ENCODE measurements around the gene TRIM41. TPM values are rescaled to one million over a fixed set of nuclear protein-coding genes. Genes with fewer than 3 reads are reported as not detected.

TRIM41 gene
- polyA plus RNA-seq, 1 donor (not counting 4 experiments of a cell fraction or from before 2014, with no cell fraction given), result 13.4 TPM

- H3K9ac ChIP-seq (ENCODE audit: control insufficient read depth, extremely low read depth, insufficient read depth, low read length), result peak overlapping the region; percentile 98
- H3K9me3 ChIP-seq (ENCODE audit: control insufficient read depth, low read depth, low read length), result peaks cover 2% of the 10 kb centered on the region
- no peaks in the 10 kb centered on the region for H4K20me1 ChIP-seq (ENCODE audit: control insufficient read depth, extremely low read depth, insufficient read depth, low read length)
Observed at GRCh38 chr5:181259283-181259682, 36.2 kb downstream of the TRIM41 start.

GRCh38 chr5:181259974-181260719 lies 37.1 kb downstream of the TRIM41 start:
- Histone ChIP-seq H3K27me3 (ENCODE audit: control insufficient read depth, extremely low read depth, insufficient read depth, low read length) (no peaks in the 10 kb centered on the region), H3K27ac (ENCODE audit: control insufficient read depth, insufficient read depth, low read length) (peak overlapping the region; percentile 94), H3K9me1 (ENCODE audit: control insufficient read depth, extremely low read depth, insufficient read depth, low read length) (peaks cover 3% of the 10 kb centered on the region), H3K4me3 (ENCODE audit: control insufficient read depth in 2 of 3, extremely low read depth in 1 of 3, insufficient read depth in 2 of 3, low read depth in 1 of 3, low read length in 3 of 3) (peak overlapping the region; percentile 66 to 96 (median 91)), H3K4me1 (ENCODE audit: control insufficient read depth, extremely low read depth, insufficient read depth, low read length) (peaks cover 20% of the 10 kb centered on the region), H3K9ac (ENCODE audit: control insufficient read depth, extremely low read depth, insufficient read depth, low read length) (peak overlapping the region; percentile 98), H4K20me1 (ENCODE audit: control insufficient read depth, extremely low read depth, insufficient read depth, low read length) (no peaks in the 10 kb centered on the region), H3K9me3 (ENCODE audit: control insufficient read depth, low read depth, low read length) (peaks cover 2% of the 10 kb centered on the region), H2AFZ (ENCODE audit: control insufficient read depth, low read length) (peak overlapping the region; percentile 89), H3K36me3 (ENCODE audit: control insufficient read depth in 2 of 2, extremely low read depth in 1 of 2, insufficient read depth in 2 of 2, low read length in 2 of 2) (peaks cover 10 to 13% of the 10 kb centered on the region in 2 experiments), H3K79me2 (ENCODE audit: control insufficient read depth, insufficient read depth, low read length) (peaks cover 60% of the 10 kb centered on the region), H3K4me2 (ENCODE audit: control insufficient read depth, extremely low read depth, insufficient read depth, low read depth, low read length) (peak overlapping the region; percentile 93)
- no peak for TF ChIP-seq CTCF (optimal IDR thresholded peaks at IDR 0.05 in 1 of 3, IDR thresholded peaks at IDR 0.05 in 1 of 3, conservative IDR thresholded peaks at IDR 0.05 in 1 of 3; ENCODE audit: extremely low read depth in 1 of 3, insufficient read depth in 2 of 3, low read length in 3 of 3)
- TF ChIP-seq EZH2 (IDR thresholded peaks at IDR 0.05; ENCODE audit: low read length), result no peak
- dilution Hi-C loops (cut with MboI; ENCODE audit: extremely low pct_ligation_motif_present, low sequenced_read_pairs), result no loop called here
- FAIRE-seq, result no peak
- no peak for DNase-seq (ENCODE audit: low read depth, low spot score)

More at GRCh38 chr5:181259283-181259682, 36.2 kb downstream of the TRIM41 start:
- Histone ChIP-seq H3K9me1 (ENCODE audit: control insufficient read depth, extremely low read depth, insufficient read depth, low read length) (peaks cover 3% of the 10 kb centered on the region), H3K36me3 (ENCODE audit: control insufficient read depth in 2 of 2, extremely low read depth in 1 of 2, insufficient read depth in 2 of 2, low read length in 2 of 2) (peaks cover 12 to 15% of the 10 kb centered on the region in 2 experiments), H3K79me2 (ENCODE audit: control insufficient read depth, insufficient read depth, low read length) (peaks cover 69% of the 10 kb centered on the region), H3K27me3 (ENCODE audit: control insufficient read depth, extremely low read depth, insufficient read depth, low read length) (no peaks in the 10 kb centered on the region), H3K4me1 (ENCODE audit: control insufficient read depth, extremely low read depth, insufficient read depth, low read length) (peaks cover 20% of the 10 kb centered on the region), H3K4me2 (ENCODE audit: control insufficient read depth, extremely low read depth, insufficient read depth, low read depth, low read length) (peak overlapping the region; percentile 93), H3K27ac (ENCODE audit: control insufficient read depth, insufficient read depth, low read length) (no peak overlapping the region), H3K4me3 (ENCODE audit: control insufficient read depth in 2 of 3, extremely low read depth in 1 of 3, insufficient read depth in 2 of 3, low read depth in 1 of 3, low read length in 3 of 3) (peak overlapping the region; percentile 66 to 96 (median 91)), H2AFZ (ENCODE audit: control insufficient read depth, low read length) (no peak overlapping the region)
- TF ChIP-seq EZH2 (IDR thresholded peaks at IDR 0.05; ENCODE audit: low read length) (no peak), CTCF (optimal IDR thresholded peaks at IDR 0.05 in 1 of 3, IDR thresholded peaks at IDR 0.05 in 1 of 3, conservative IDR thresholded peaks at IDR 0.05 in 1 of 3; ENCODE audit: extremely low read depth in 1 of 3, insufficient read depth in 2 of 3, low read length in 3 of 3) (no peak)
- DNase-seq (ENCODE audit: low read depth, low spot score), result no peak
- FAIRE-seq, result no peak
- dilution Hi-C loops (cut with MboI; ENCODE audit: extremely low pct_ligation_motif_present, low sequenced_read_pairs), result no loop called here

All from keratinocyte (primary cell).